H1 (cell line): ENCODE data around the gene SPATA7.

ENCODE experiments used
- CREB1 ChIP-seq: IDR thresholded peaks from 2 replicates; pipeline ENCODE4 v1.6.1; 2012; ENCODE audit warnings: inconsistent platforms
- EZH2 ChIP-seq: fragments of 200-600 bp; sonication (generic); IDR thresholded peaks from 2 replicates; pipeline ENCODE4 v1.7.1; 2012; ENCODE audit warnings: low read depth, mild to moderate bottlenecking, moderate library complexity, low read length, inconsistent platforms; ENCODE audit not compliant: severe bottlenecking
- FOSL1 ChIP-seq: IDR thresholded peaks from 2 replicates; pipeline ENCODE4 v1.6.1; 2011; ENCODE audit warnings: mild to moderate bottlenecking, low read depth, low read length, moderate library complexity; ENCODE audit not compliant: insufficient read depth
- SIN3A ChIP-seq, 2 experiments: IDR thresholded peaks in 1 of 2; conservative IDR thresholded peaks in 1 of 2; 2 replicates each; pipeline ENCODE4 v1.6.1; 2011 to 2012; ENCODE audit warnings: low read length in 2 of 2, improper control_type of control experiment in 1 of 2, low read depth in 1 of 2, mild to moderate bottlenecking in 1 of 2
- TAF1 ChIP-seq: IDR thresholded peaks from 2 replicates; pipeline ENCODE4 v1.6.1; 2011; ENCODE audit warnings: mild to moderate bottlenecking, low read depth, low read length

- TF ChIP-seq EZH2 (no peak), CREB1 (no peak), SIN3A (conservative IDR thresholded peaks at IDR 0.05 in 1 of 2, IDR thresholded peaks at IDR 0.05 in 1 of 2; ENCODE audit: low read depth in 1 of 2, low read length in 2 of 2) (no peak), TAF1 (no peak), FOSL1 (no peak)
Observed at GRCh38 chr14:88470542-88471440, 85.3 kb downstream of the SPATA7 start.
